A549 (cell line): Measurements from ENCODE around the gene CRTC2. TPM values are rescaled to one million over a fixed set of nuclear protein-coding genes. Genes with fewer than 3 reads are reported as not detected.

Experiments used
- ATAC-seq, 2 experiments: fragments of 200-7000 bp in 1 of 2; fragments of >200 bp in 1 of 2; cut with Nextera tagmentation in 1 of 2; cut with Tn5 transposase in 1 of 2; 3 replicates each; pipeline versions ENCODE4 v1.8.0 to v1.9.1; 2018 to 2020; ENCODE audit warnings: mild to moderate bottlenecking in 1 of 2, moderate library complexity in 1 of 2
- CTCF ChIA-PET: fragments of 300-600 bp; sonication (Branson Sonifier 250); formaldehyde crosslinking; extraction: SDS; loops from one replicate; lab custom pipeline; 2021; ENCODE audit warnings: antibody characterized with exemption, inconsistent platforms; lab: Yijun Ruan, JAX
- POLR2A ChIA-PET: fragments of 350-600 bp; formaldehyde crosslinking; extraction: SDS; loops from one replicate; lab custom pipeline; 2021; ENCODE audit warnings: antibody characterized with exemption, inconsistent platforms; lab: Yijun Ruan, JAX
- DNase-seq, 2 experiments: peaks; one replicate each; pipeline versions ENCODE4 v3.0.0 to v3.0.0-alpha.2; 2011 to 2016; ENCODE audit warnings: low read depth in 1 of 2, low spot score in 1 of 2
- FAIRE-seq: peaks from 2 replicates; lab custom pipeline; 2011; peaks lifted over from hg19 to GRCh38; lab: Jason Lieb, UNC
- H3K27ac ChIP-seq, 2 experiments: fragments of >200 bp; sonication (Bioruptor Twin); formaldehyde crosslinking; 3 replicates each; pipeline ENCODE4 v1.5.1; 2016 to 2017
- H3K4me1 ChIP-seq: fragments of >200 bp; sonication (Bioruptor Twin); formaldehyde crosslinking; 3 replicates; pipeline ENCODE4 v1.6.1; 2016
- H3K4me2 ChIP-seq: fragments of >200 bp; sonication (Bioruptor Twin); formaldehyde crosslinking; 3 replicates; pipeline ENCODE4 v1.6.1; 2016
- H3K4me3 ChIP-seq: fragments of >200 bp; sonication (Bioruptor Twin); formaldehyde crosslinking; 3 replicates; pipeline ENCODE4 v1.5.1; 2016
- H3K9me3 ChIP-seq: fragments of >200 bp; sonication (Bioruptor Twin); formaldehyde crosslinking; 3 replicates; pipeline ENCODE4 v1.6.1; 2016
- CEBPB ChIP-seq, 2 experiments: fragments of >200 bp in 1 of 2; sonication (Bioruptor Twin) in 1 of 2; formaldehyde crosslinking in 1 of 2; IDR thresholded peaks; 2 replicates each; pipeline ENCODE4 v1.6.1; 2012 to 2016
- EHF ChIP-seq: fragments of 250-450 bp; sonication (Bioruptor Pico); IDR thresholded peaks from 2 replicates; pipeline ENCODE4 v1.5.0; 2020; ENCODE audit warnings: mild to moderate bottlenecking
- EHMT2 ChIP-seq: fragments of 200-600 bp; sonication (generic); IDR thresholded peaks from 2 replicates; pipeline ENCODE4 v1.6.1; 2016; ENCODE audit warnings: antibody characterized with exemption, low read depth, mild to moderate bottlenecking, moderate library complexity
- EP300 ChIP-seq, 2 experiments: fragments of >200 bp; sonication (Bioruptor Twin); formaldehyde crosslinking; IDR thresholded peaks; 2 replicates in 1 of 2; 3 replicates in 1 of 2; pipeline ENCODE4 v1.6.1; 2016 to 2017
- FOSL2 ChIP-seq, 2 experiments: fragments of 450-650 bp in 1 of 2; fragments of >200 bp in 1 of 2; sonication (Bioruptor Twin) in 1 of 2; formaldehyde crosslinking; IDR thresholded peaks; 2 replicates each; pipeline versions ENCODE4 v1.5.0 to v1.6.1; 2016 to 2020; ENCODE audit warnings: mild to moderate bottlenecking in 1 of 2, moderate library complexity in 1 of 2
- GATA3 ChIP-seq: IDR thresholded peaks from 2 replicates; pipeline ENCODE4 v1.6.1; 2012; ENCODE audit warnings: borderline replicate concordance
- HEYL ChIP-seq: fragments of 250-450 bp; sonication (Bioruptor Pico); IDR thresholded peaks from 2 replicates; pipeline ENCODE4 v1.8.0; 2021; ENCODE audit warnings: mild to moderate bottlenecking, moderate library complexity
- HOXB5 ChIP-seq: fragments of 250-450 bp; sonication (Bioruptor Pico); IDR thresholded peaks from 2 replicates; pipeline ENCODE4 v1.5.0; 2020; ENCODE audit warnings: mild to moderate bottlenecking, moderate library complexity
- JUN ChIP-seq, 2 experiments: fragments of >200 bp; sonication (Bioruptor Twin); formaldehyde crosslinking; IDR thresholded peaks; 2 replicates in 1 of 2; 3 replicates in 1 of 2; pipeline ENCODE4 v1.6.1; 2016 to 2017
- MAFK ChIP-seq: fragments of 450-650 bp; IDR thresholded peaks from 2 replicates; pipeline ENCODE4 v1.6.1; 2014; ENCODE audit not compliant: partially characterized antibody
- NFE2L2 ChIP-seq: fragments of 150-350 bp; conservative IDR thresholded peaks from 2 replicates; pipeline ENCODE4 v1.6.1; 2014; ENCODE audit warnings: low read length
- PBX3 ChIP-seq: IDR thresholded peaks from 2 replicates; pipeline ENCODE4 v1.6.1; 2012
- POLR2AphosphoS2 ChIP-seq: conservative IDR thresholded peaks from 2 replicates; pipeline ENCODE4 v1.6.1; 2012; ENCODE audit warnings: low read length, improper control_type of control experiment, inconsistent platforms
- RAD21 ChIP-seq, 2 experiments: fragments of >200 bp in 1 of 2; sonication (Bioruptor Twin) in 1 of 2; formaldehyde crosslinking in 1 of 2; IDR thresholded peaks in 1 of 2; conservative IDR thresholded peaks in 1 of 2; 2 replicates in 1 of 2; 3 replicates in 1 of 2; pipeline ENCODE4 v1.6.1; 2012 to 2018; ENCODE audit warnings: inconsistent platforms in 1 of 2
- RCOR1 ChIP-seq: fragments of 150-350 bp; IDR thresholded peaks from 2 replicates; pipeline ENCODE4 v1.6.1; 2014; ENCODE audit warnings: antibody characterized with exemption, low read length, low read depth
- REST ChIP-seq: fragments of 200-600 bp; sonication (generic); IDR thresholded peaks from 2 replicates; pipeline ENCODE4 v1.6.1; 2016; ENCODE audit warnings: antibody characterized with exemption, mild to moderate bottlenecking, moderate library complexity
- SREBF2 ChIP-seq: fragments of 450-650 bp; IDR thresholded peaks from 2 replicates; pipeline ENCODE4 v1.6.1; 2014; ENCODE audit warnings: mild to moderate bottlenecking, moderate library complexity
- TP53 ChIP-seq: fragments of 250-450 bp; sonication (Bioruptor Pico); IDR thresholded peaks from 2 replicates; pipeline ENCODE4 v1.5.0; 2021; ENCODE audit warnings: mild to moderate bottlenecking, moderate library complexity
- ZFP36 ChIP-seq: fragments of 450-650 bp; IDR thresholded peaks from 2 replicates; pipeline ENCODE4 v1.6.1; 2014; ENCODE audit warnings: borderline replicate concordance; ENCODE audit not compliant: partially characterized antibody
- ZSCAN20 ChIP-seq: fragments of 250-450 bp; sonication (Bioruptor Pico); IDR thresholded peaks from 2 replicates; pipeline ENCODE4 v1.8.0; 2022; ENCODE audit warnings: mild to moderate bottlenecking, moderate library complexity
- WGBS: methylation state at CpG from one replicate; pipeline ENCODE4 v1.1.6; 2017; ENCODE audit errors: missing lambda C conversion rate; 5-methylcytosine and 5-hydroxymethylcytosine counted together
- polyA plus RNA-seq, 4 experiments: library from polyadenylated mRNA; depleted of rRNA in 3 of 4; stranded (reverse); fragments of >200 nt; fragmentation: RNase III in 1 of 4; extraction: RNeasy Plus Mini Kit Qiagen cat#74134 plus additional on column Dnase treatment in 1 of 4; gene quantifications; 2 replicates in 3 of 4; 3 replicates in 1 of 4; pipeline ENCODE4 v1.2.3, GENCODE V29; 2011 to 2017
- TF ChIP-seq, protein P1 (sequence below): fragments of 250-450 bp; sonication (Bioruptor Pico); IDR thresholded peaks from 2 replicates; pipeline ENCODE4 v1.5.0; 2021; ENCODE audit warnings: mild to moderate bottlenecking, moderate library complexity, borderline replicate concordance
- TF ChIP-seq, protein P2 (sequence below): fragments of 150-350 bp; IDR thresholded peaks from 2 replicates; pipeline ENCODE4 v1.6.1; 2014; ENCODE audit warnings: low read depth, mild to moderate bottlenecking, low read length

CRTC2 gene
- polyA plus RNA-seq, 2 of the 4 experiments (the other 2 are of a cell fraction), result 19.7 to 22.3 TPM

DNA sequence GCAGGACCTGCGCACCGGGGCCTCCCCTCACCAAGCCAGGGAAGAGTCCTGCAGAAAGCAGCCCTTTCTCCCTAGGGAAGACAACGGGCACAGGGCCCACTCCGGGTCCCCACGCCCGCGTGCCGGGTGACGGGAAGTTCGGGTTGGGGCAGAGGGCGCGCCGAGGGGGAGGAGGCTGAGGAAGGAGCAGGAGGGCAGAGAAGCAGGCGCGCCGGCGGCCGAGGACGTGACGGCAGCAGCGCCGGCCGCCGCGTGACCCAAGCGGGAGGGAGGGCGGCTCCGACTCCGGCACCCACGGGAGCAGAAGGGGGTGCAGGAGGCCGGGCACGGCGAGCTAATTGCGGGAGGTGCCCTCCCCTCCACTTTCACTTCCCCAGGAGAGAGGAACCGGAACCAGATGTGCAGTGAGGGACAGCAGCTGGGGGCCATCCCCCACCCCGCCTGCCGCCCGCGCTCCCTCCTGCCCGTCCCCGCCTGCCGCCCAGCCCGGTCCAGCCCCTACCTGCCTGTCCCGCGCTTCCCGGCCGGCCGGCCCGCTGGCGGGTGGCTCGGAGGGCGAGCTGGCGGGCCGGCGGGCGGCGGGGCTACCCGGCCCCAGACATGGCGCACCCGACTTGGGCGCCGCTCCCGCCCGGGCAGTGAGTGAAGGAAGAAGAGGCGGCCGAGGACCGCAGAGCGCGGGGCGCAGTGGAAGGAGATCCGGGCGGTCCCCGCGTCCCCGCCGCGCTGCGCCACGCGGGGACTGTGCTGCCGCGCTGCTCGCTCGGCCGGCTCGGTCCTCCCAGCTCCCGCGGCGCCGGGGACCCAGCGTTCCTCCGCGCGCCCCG lies 12.4 kb downstream of the CRTC2 start (continued):
- TF ChIP-seq REST (0 out of 2 replicates have a peak, but pooled peaks have one; percentile 9), HOXB5 (no peak)
- TF ChIP-seq, all 56 proteins: peak for 6

- Histone ChIP-seq H3K27ac (peak overlapping the region; percentile 98 to 99), H3K4me1 (peaks cover 16% of the 10 kb centered on the region), H3K4me3 (peak overlapping the region; percentile 99), H3K9me3 (no peaks in the 10 kb centered on the region), H3K4me2 (peak overlapping the region; percentile 89)
- FAIRE-seq, result no peak
- peak in 1 of 2 experiments; percentile 55 for DNase-seq
- CTCF ChIA-PET, result interaction anchor here (0.9 to 5.8 kb wide), 26 partner anchors 8 to 412 kb away, joined by 3 to 75 read pairs (median 5); partner anchors contain the start of genes CREB3L4, CRTC2, RAB13 and SLC39A1
- POLR2A ChIA-PET, result interaction anchor here (1.0 to 1.9 kb wide), 7 partner anchors 14 to 311 kb away, joined by 3 to 16 read pairs (median 3); partner anchors contain the start of genes CHTOP, CREB3L4, GATAD2B and INTS3
- WGBS, result 49% methylated on average over 11 of the region's 12 CpGs
- ATAC-seq, result peak; percentile 36 to 58; a peak in 4 of 6 replicates
- no peak for TF ChIP-seq POLR2AphosphoS2
- TF ChIP-seq EHMT2, result no peak
- TF ChIP-seq RAD21 (conservative IDR thresholded peaks at IDR 0.05 in 1 of 2, IDR thresholded peaks at IDR 0.05 in 1 of 2), result no peak
- TF ChIP-seq GATA3, result no peak
- no peak for TF ChIP-seq FOSL2 (IDR thresholded peaks at IDR 0.05)
- TF ChIP-seq FOSL2 (CRISPR knock-in tag; IDR thresholded peaks at IDR 0.05), result no peak
- no peak for TF ChIP-seq HEYL (CRISPR knock-in tag)
- TF ChIP-seq RCOR1, result no peak
- TF ChIP-seq, protein P1, sequence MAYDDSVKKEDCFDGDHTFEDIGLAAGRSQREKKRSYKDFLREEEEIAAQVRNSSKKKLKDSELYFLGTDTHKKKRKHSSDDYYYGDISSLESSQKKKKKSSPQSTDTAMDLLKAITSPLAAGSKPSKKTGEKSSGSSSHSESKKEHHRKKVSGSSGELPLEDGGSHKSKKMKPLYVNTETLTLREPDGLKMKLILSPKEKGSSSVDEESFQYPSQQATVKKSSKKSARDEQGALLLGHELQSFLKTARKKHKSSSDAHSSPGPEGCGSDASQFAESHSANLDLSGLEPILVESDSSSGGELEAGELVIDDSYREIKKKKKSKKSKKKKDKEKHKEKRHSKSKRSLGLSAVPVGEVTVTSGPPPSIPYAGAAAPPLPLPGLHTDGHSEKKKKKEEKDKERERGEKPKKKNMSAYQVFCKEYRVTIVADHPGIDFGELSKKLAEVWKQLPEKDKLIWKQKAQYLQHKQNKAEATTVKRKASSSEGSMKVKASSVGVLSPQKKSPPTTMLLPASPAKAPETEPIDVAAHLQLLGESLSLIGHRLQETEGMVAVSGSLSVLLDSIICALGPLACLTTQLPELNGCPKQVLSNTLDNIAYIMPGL (CRISPR knock-in tag), result no peak
- no peak for TF ChIP-seq TP53 (CRISPR knock-in tag)
- TF ChIP-seq SREBF2, result no peak
- no peak for TF ChIP-seq JUN (IDR thresholded peaks at IDR 0.05)
- TF ChIP-seq NFE2L2, result no peak
These were observed 13.1 kb downstream of the CRTC2 start for GRCh38 chr1:153945131-153945794.

GRCh38 chr1:153944827-153945117 lies 13.6 kb downstream of the CRTC2 start:
- Histone ChIP-seq H3K4me3 (peak overlapping the region; percentile 99), H3K9me3 (no peaks in the 10 kb centered on the region), H3K4me2 (peak overlapping the region; percentile 89), H3K27ac (peak overlapping the region; percentile 98 to 99; a peak in 4 of 6 replicates), H3K4me1 (peaks cover 16% of the 10 kb centered on the region)
- no peak for DNase-seq
- POLR2A ChIA-PET, result interaction anchor here (1.1 to 1.8 kb wide), 3 partner anchors 15 to 33 kb away, joined by 3 to 7 read pairs (median 5); partner anchors contain the start of genes GATAD2B and JTB
- no peak for ATAC-seq
- WGBS, result 82% methylated on average over 3 of the region's 3 CpGs
- no peak for FAIRE-seq
- CTCF ChIA-PET, result interaction anchor here (0.9 to 5.8 kb wide), 12 partner anchors 9 to 411 kb away, joined by 3 to 75 read pairs (median 6); partner anchors contain the start of genes CREB3L4, CRTC2, RAB13 and SLC39A1
- TF ChIP-seq PBX3, result no peak
- TF ChIP-seq, protein P1 (CRISPR knock-in tag), result no peak
- no peak for TF ChIP-seq CEBPB (IDR thresholded peaks at IDR 0.05)
- TF ChIP-seq EHF, result no peak
- TF ChIP-seq EP300 (IDR thresholded peaks at IDR 0.05), result no peak
- no peak for TF ChIP-seq ZSCAN20 (CRISPR knock-in tag)
- no peak for TF ChIP-seq MAFK
- TF ChIP-seq, protein P2, sequence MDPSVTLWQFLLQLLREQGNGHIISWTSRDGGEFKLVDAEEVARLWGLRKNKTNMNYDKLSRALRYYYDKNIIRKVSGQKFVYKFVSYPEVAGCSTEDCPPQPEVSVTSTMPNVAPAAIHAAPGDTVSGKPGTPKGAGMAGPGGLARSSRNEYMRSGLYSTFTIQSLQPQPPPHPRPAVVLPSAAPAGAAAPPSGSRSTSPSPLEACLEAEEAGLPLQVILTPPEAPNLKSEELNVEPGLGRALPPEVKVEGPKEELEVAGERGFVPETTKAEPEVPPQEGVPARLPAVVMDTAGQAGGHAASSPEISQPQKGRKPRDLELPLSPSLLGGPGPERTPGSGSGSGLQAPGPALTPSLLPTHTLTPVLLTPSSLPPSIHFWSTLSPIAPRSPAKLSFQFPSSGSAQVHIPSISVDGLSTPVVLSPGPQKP, result no peak
- no peak for TF ChIP-seq ZFP36
